Activated B cell treated with CpG ODN at 0.5 μM for 24 hours (primary cell): Measurements from ENCODE around the gene ZNF382. TPM values are rescaled to one million over a fixed set of nuclear protein-coding genes. Genes with fewer than 3 reads are reported as not detected.
A peak's percentile ranks its signal among the peaks of the same experiment; 100 is the strongest.
"Not testable (repeated sequence)": the region's sequence is repeated elsewhere in the genome, so short reads cannot be mapped to it uniquely, and the experiment has no call there.

Experiments
- ATAC-seq: fragments of 200-7000 bp; cut with Tn5 transposase; one replicate; pipeline ENCODE4 v1.10.0; 2021; ENCODE audit warnings: low read depth, mild to moderate bottlenecking, moderate library complexity
- CTCF ChIA-PET: fragments of 350-600 bp; sonication (Branson Sonifier 250); formaldehyde crosslinking; loops from one replicate; lab custom pipeline; 2021; ENCODE audit warnings: antibody characterized with exemption; lab: Charles Lee
- POLR2A ChIA-PET: fragments of 350-600 bp; sonication (Branson Sonifier 250); formaldehyde crosslinking; loops from one replicate; lab custom pipeline; 2021; ENCODE audit warnings: antibody characterized with exemption; lab: Charles Lee
- DNase-seq: peaks from one replicate; pipeline ENCODE4 v3.0.0; 2022
- H3K27ac Mint-ChIP-seq: one replicate; pipeline ENCODE4 v1.8.0; 2020; ENCODE audit warnings: mixed read lengths
- H3K27me3 Mint-ChIP-seq: one replicate; pipeline ENCODE4 v1.8.0; 2021; ENCODE audit warnings: mixed read lengths
- H3K36me3 Mint-ChIP-seq: one replicate; pipeline ENCODE4 v1.8.0; 2021; ENCODE audit warnings: low read depth, mixed read lengths
- H3K4me1 Mint-ChIP-seq: one replicate; pipeline ENCODE4 v1.8.0; 2021; ENCODE audit warnings: mixed read lengths
- H3K4me3 Mint-ChIP-seq: one replicate; pipeline ENCODE4 v1.8.0; 2020; ENCODE audit warnings: mild to moderate bottlenecking, mixed read lengths
- H3K9me3 Mint-ChIP-seq: one replicate; pipeline ENCODE4 v1.8.0; 2020; ENCODE audit warnings: mixed read lengths
- CTCF ChIP-seq: fragments of 200-600 bp; IDR thresholded peaks from one replicate; pipeline ENCODE4 v1.8.0; 2022; ENCODE audit warnings: antibody characterized with exemption, mild to moderate bottlenecking
- intact Hi-C: fragments of 100-400 bp; cut with micrococcal nuclease; formaldehyde crosslinking; loops from one replicate; pipeline ENCODE4 v1.15.1; 2024
- total RNA-seq: library from RNA; stranded (reverse); gene quantifications from 2 replicates; pipeline ENCODE4 v1.2.3, GENCODE V29; 2022

Gene ZNF382
- total RNA-seq, 1 donor from 2014 or later: 14.4 TPM

DNA sequence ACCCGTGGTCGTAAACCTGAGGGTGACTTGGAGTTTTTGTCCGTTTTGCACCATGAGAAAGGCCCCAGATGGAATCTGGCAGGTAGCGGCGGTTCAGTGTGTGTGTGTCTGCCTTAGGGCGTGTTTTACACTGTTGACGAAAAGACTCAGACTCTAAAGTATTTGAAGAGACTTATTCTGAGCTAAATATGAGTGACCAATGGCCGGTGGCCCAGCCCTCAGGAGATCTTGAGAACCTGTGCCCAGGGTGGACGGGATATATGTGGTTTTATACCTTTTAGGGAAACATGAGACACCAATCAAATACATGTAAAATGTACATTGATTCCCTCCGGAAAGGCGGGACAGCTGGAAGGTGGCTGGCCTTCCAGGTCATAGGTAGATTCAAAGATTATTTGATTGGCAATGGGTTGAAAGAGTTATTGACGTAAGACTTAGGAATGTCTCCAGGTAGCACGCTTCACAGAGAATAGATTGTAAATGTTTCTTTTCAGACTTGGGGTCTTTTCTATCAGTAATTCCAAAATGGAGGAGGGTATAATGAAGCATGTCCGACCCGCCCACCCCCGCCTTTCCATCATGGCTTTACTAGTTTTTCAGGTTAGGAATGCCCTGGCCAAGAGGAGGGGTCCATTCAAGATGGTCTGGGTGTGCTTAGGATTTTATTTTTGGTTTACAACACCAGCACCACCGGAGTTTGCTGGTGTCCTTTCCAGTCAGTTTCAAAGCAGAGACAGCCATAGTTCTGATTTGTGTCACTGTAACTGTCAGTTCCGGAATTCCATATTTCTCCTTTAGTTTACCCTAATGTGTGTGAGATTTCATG is 31.0 kb upstream of the ZNF382 start:
- TF ChIP-seq CTCF: no peak
- peak overlapping the region; percentile 89 for H3K4me3 Mint-ChIP-seq
- no peaks in the 10 kb centered on the region for H3K9me3 Mint-ChIP-seq
- H3K4me1 Mint-ChIP-seq: peaks cover 33% of the 10 kb centered on the region
- ChIA-PET POLR2A (interaction anchor here (0.7 to 2.5 kb wide), 9 partner anchors 31 to 1802 kb away, joined by 5 to 36 read pairs (median 7); partner anchors contain the start of genes ZNF146, ZNF260, ZNF345 and ZNF382), CTCF (no interaction called here)
- DNase-seq: no peak
- no peak for ATAC-seq
- peaks cover 61% of the 10 kb centered on the region for H3K36me3 Mint-ChIP-seq
- no peaks in the 10 kb centered on the region for H3K27me3 Mint-ChIP-seq
- intact Hi-C loops: loop anchor here (1.0 to 10.0 kb wide), 12 partner anchors 31 to 504 kb away; partner anchors contain the start of genes ZFP14, ZFP82, ZNF260 and ZNF345
- H3K27ac Mint-ChIP-seq: peak overlapping the region; percentile 86

GRCh38 chr19:36574741-36575140 is 30.4 kb upstream of the ZNF382 start:
- Mint-ChIP-seq H3K27me3 (no peaks in the 10 kb centered on the region), H3K36me3 (peaks cover 60% of the 10 kb centered on the region), H3K9me3 (no peaks in the 10 kb centered on the region), H3K4me3 (peak overlapping the region; percentile 89), H3K27ac (no peak overlapping the region), H3K4me1 (peaks cover 33% of the 10 kb centered on the region)
- TF ChIP-seq CTCF: no peak
- ChIA-PET POLR2A (no interaction called here), CTCF (no interaction called here)
- DNase-seq (no peak), ATAC-seq (no peak)
- intact Hi-C loops: loop anchor here (10.0 kb wide), 2 partner anchors 160 to 400 kb away; partner anchors contain the start of gene ZFP82

GRCh38 chr19:36577271-36577996 is 27.7 kb upstream of the ZNF382 start:
- H3K4me1 Mint-ChIP-seq: peaks cover 25% of the 10 kb centered on the region
- DNase-seq (no peak), ATAC-seq (no peak)
- POLR2A ChIA-PET: interaction anchor here (0.7 kb wide), 3 partner anchors 8 to 1068 kb away, joined by 3 to 5 read pairs (median 5); no protein-coding TSS in a partner anchor
- TF ChIP-seq CTCF: no peak
- H3K4me3 Mint-ChIP-seq: no peak overlapping the region
- CTCF ChIA-PET: no interaction called here
- H3K27ac Mint-ChIP-seq: no peak overlapping the region
- intact Hi-C loops: loop anchor here (10.0 kb wide), 2 partner anchors 163 to 397 kb away; partner anchors contain the start of gene ZFP82
- peaks cover 6% of the 10 kb centered on the region for H3K9me3 Mint-ChIP-seq
- H3K27me3 Mint-ChIP-seq: no peaks in the 10 kb centered on the region
- peaks cover 70% of the 10 kb centered on the region for H3K36me3 Mint-ChIP-seq

GRCh38 chr19:36579255-36579654 is 25.9 kb upstream of the ZNF382 start:
- Mint-ChIP-seq H3K27me3 (no peaks in the 10 kb centered on the region), H3K36me3 (peaks cover 72% of the 10 kb centered on the region), H3K4me3 (no peak overlapping the region), H3K9me3 (peaks cover 6% of the 10 kb centered on the region), H3K27ac (no peak overlapping the region), H3K4me1 (peaks cover 8% of the 10 kb centered on the region)
- ChIA-PET CTCF (no interaction called here), POLR2A (interaction anchor here (0.7 kb wide), 1 partner anchor 26 kb away, joined by 3 read pairs; no protein-coding TSS in a partner anchor)
- intact Hi-C loops: loop anchor here (10.0 kb wide), 2 partner anchors 164 to 396 kb away; partner anchors contain the start of gene ZFP82
- DNase-seq (no peak), ATAC-seq (no peak)
- no peak for TF ChIP-seq CTCF

DNA sequence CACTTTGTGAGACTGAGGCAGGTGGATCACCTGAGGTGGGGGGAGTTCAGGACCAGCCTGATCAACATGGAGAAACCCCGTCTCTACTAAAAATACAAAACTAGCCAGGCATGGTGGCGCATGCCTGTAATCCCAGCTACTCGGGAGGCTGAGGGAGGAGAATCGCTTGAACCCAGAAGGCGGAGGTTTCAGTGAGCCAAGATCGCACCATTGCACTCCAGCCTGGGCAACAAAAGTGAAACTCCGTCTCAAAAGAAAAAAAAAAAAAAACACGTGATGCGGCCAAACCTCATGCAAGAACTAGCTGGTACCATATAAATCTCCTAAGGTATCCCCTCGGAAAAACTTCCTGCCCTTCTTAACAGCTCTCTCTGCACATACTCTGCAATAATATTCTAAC is 2.4 kb upstream of the ZNF382 start:
- CTCF ChIA-PET, ATAC-seq, DNase-seq, H3K27me3 Mint-ChIP-seq, POLR2A ChIA-PET, H3K9me3 Mint-ChIP-seq, H3K27ac Mint-ChIP-seq, H3K4me3 Mint-ChIP-seq: not testable (repeated sequence)
- H3K4me1 Mint-ChIP-seq: peaks cover 28% of the 10 kb centered on the region
- peaks cover 10% of the 10 kb centered on the region for H3K36me3 Mint-ChIP-seq
- intact Hi-C loops: loop anchor here (10.0 kb wide), 2 partner anchors 192 to 312 kb away; partner anchors contain the start of genes ZNF568 and ZNF829
